Astrocyte (in vitro differentiated cells and primary cell): ENCODE results near the gene CFAP97D2. TPM values are rescaled to one million over a fixed set of nuclear protein-coding genes. Genes with fewer than 3 reads are reported as not detected.

ENCODE experiments used
- DNase-seq: peaks from one replicate; pipeline ENCODE4 v3.0.0-alpha.2; 2010; ENCODE audit warnings: low read depth
- FAIRE-seq: peaks from 2 replicates; lab custom pipeline; 2011; peaks lifted over from hg19 to GRCh38; lab: Jason Lieb, UNC
- H2AFZ ChIP-seq: 2 replicates; pipeline ENCODE4 v1.6.0; 2012; ENCODE audit warnings: low read depth, low read length, inconsistent platforms
- H3K27ac ChIP-seq: 2 replicates; pipeline ENCODE4 v1.5.1; 2011; ENCODE audit warnings: low read depth, low read length, inconsistent platforms
- H3K27me3 ChIP-seq: 2 replicates; pipeline ENCODE4 v1.6.0; 2011; ENCODE audit warnings: low read length, inconsistent platforms; ENCODE audit not compliant: insufficient read depth
- H3K36me3 ChIP-seq: 2 replicates; pipeline ENCODE4 v1.5.1; 2011; ENCODE audit warnings: low read length, inconsistent platforms; ENCODE audit not compliant: insufficient read depth
- H3K4me1 ChIP-seq: 2 replicates; pipeline ENCODE4 v1.5.1; 2011; ENCODE audit warnings: low read length, inconsistent platforms; ENCODE audit not compliant: insufficient read depth
- H3K4me2 ChIP-seq: 2 replicates; pipeline ENCODE4 v1.6.0; 2012; ENCODE audit warnings: low read length, inconsistent platforms
- H3K4me3 ChIP-seq: 2 replicates; pipeline ENCODE4 v1.5.1; 2011; ENCODE audit warnings: low read depth, mild to moderate bottlenecking, low read length, inconsistent platforms; ENCODE audit not compliant: insufficient read depth
- H3K79me2 ChIP-seq: 2 replicates; pipeline ENCODE4 v1.6.0; 2012; ENCODE audit warnings: mild to moderate bottlenecking, low read length, inconsistent platforms; ENCODE audit not compliant: insufficient read depth
- H3K9ac ChIP-seq: 2 replicates; pipeline ENCODE4 v1.6.0; 2012; ENCODE audit warnings: mild to moderate bottlenecking, low read length, inconsistent platforms
- H3K9me3 ChIP-seq: 2 replicates; pipeline ENCODE4 v1.5.1; 2012; ENCODE audit warnings: low read depth, mild to moderate bottlenecking, low read length, inconsistent platforms; ENCODE audit not compliant: insufficient read depth
- H4K20me1 ChIP-seq: 2 replicates; pipeline ENCODE4 v1.6.0; 2012; ENCODE audit warnings: low read length, inconsistent platforms; ENCODE audit not compliant: insufficient read depth
- H3K27ac Mint-ChIP-seq: one replicate; pipeline ENCODE4 v1.8.0; 2021; ENCODE audit warnings: mild to moderate bottlenecking, mixed read lengths; ENCODE audit not compliant: unreplicated experiment
- H3K27me3 Mint-ChIP-seq: one replicate; pipeline ENCODE4 v1.8.0; 2021; ENCODE audit warnings: low read depth, mixed read lengths; ENCODE audit not compliant: unreplicated experiment
- H3K36me3 Mint-ChIP-seq: one replicate; pipeline ENCODE4 v1.8.0; 2021; ENCODE audit warnings: low read depth, mixed read lengths; ENCODE audit not compliant: unreplicated experiment
- H3K4me1 Mint-ChIP-seq: one replicate; pipeline ENCODE4 v1.8.0; 2021; ENCODE audit warnings: low read depth, mixed read lengths; ENCODE audit not compliant: unreplicated experiment
- H3K4me3 Mint-ChIP-seq: one replicate; pipeline ENCODE4 v1.8.0; 2021; ENCODE audit warnings: mild to moderate bottlenecking, moderate library complexity, mixed read lengths; ENCODE audit not compliant: unreplicated experiment
- H3K9me3 Mint-ChIP-seq: one replicate; pipeline ENCODE4 v1.8.0; 2021; ENCODE audit warnings: mild to moderate bottlenecking, mixed read lengths; ENCODE audit not compliant: unreplicated experiment
- EZH2 ChIP-seq: IDR thresholded peaks from 2 replicates; pipeline ENCODE4 v1.6.1; 2012; ENCODE audit warnings: mild to moderate bottlenecking, low read length, inconsistent platforms; ENCODE audit not compliant: insufficient read depth
- total RNA-seq: library from RNA; stranded (reverse); gene quantifications from 2 replicates; pipeline ENCODE4 v1.2.1, GENCODE V29; 2021
- TF ChIP-seq, protein P1 (sequence below): IDR thresholded peaks from 2 replicates; pipeline ENCODE4 v1.5.1; 2011; ENCODE audit warnings: low read depth, mild to moderate bottlenecking, inconsistent platforms, low read length, moderate library complexity; ENCODE audit not compliant: insufficient read depth

Gene CFAP97D2
- total RNA-seq, 1 donor from 2014 or later, result not detected

DNA sequence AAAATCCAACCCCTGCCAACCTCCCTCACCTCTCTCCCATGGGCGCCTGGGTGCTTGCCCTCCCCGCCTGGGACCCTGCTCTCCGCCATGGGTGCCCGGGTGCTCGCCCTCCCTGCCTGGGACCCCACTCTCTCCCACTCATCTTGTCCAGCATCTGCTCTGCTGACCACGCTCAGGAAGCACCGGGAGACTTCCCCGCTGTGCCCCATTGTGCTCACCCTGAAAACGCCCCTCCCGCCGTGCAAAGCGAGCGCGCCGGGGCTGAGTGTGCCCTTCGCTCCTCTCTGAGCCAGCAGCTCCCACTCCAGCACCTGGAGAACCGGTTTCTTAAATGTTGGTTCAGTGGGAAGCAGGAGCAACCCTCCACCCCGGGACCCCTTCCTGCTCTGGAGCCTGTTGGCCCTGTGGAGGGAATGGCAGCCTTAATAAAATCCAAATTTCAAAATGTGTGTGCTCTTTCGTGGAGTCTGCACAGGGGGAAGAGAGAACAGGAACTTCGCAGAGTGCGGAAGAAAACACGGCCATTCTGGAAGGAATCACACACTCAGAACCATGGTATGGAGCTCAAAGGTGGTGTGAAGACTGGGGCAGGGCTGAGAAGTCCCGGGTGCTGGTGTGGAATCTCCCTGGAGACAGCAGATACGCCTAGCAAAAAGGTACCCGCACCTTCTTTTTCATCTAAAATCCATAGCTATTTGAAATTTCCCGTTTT lies 32.5 kb downstream of the CFAP97D2 start:
- H3K27me3 ChIP-seq, result no peaks in the 10 kb centered on the region
- Mint-ChIP-seq H3K36me3 (no peaks in the 10 kb centered on the region), H3K4me3 (no peak overlapping the region), H3K9me3 (peaks cover 8% of the 10 kb centered on the region), H3K27ac (no peak overlapping the region), H3K27me3 (peaks cover 16% of the 10 kb centered on the region), H3K4me1 (no peaks in the 10 kb centered on the region)
- peak overlapping the region; percentile 34 for H3K4me2 ChIP-seq
- TF ChIP-seq, protein P1, sequence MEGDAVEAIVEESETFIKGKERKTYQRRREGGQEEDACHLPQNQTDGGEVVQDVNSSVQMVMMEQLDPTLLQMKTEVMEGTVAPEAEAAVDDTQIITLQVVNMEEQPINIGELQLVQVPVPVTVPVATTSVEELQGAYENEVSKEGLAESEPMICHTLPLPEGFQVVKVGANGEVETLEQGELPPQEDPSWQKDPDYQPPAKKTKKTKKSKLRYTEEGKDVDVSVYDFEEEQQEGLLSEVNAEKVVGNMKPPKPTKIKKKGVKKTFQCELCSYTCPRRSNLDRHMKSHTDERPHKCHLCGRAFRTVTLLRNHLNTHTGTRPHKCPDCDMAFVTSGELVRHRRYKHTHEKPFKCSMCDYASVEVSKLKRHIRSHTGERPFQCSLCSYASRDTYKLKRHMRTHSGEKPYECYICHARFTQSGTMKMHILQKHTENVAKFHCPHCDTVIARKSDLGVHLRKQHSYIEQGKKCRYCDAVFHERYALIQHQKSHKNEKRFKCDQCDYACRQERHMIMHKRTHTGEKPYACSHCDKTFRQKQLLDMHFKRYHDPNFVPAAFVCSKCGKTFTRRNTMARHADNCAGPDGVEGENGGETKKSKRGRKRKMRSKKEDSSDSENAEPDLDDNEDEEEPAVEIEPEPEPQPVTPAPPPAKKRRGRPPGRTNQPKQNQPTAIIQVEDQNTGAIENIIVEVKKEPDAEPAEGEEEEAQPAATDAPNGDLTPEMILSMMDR, result no peak
- TF ChIP-seq EZH2, result no peak
- H3K9ac ChIP-seq, result no peak overlapping the region
- no peaks in the 10 kb centered on the region for H3K79me2 ChIP-seq
- no peak for DNase-seq
- H3K4me3 ChIP-seq, result no peak overlapping the region
- H3K27ac ChIP-seq, result no peak overlapping the region
- no peak overlapping the region for H2AFZ ChIP-seq
- H3K36me3 ChIP-seq, result no peaks in the 10 kb centered on the region
- no peaks in the 10 kb centered on the region for H4K20me1 ChIP-seq
- H3K9me3 ChIP-seq, result peaks cover 8% of the 10 kb centered on the region
- FAIRE-seq, result no peak
- no peaks in the 10 kb centered on the region for H3K4me1 ChIP-seq

DNA sequence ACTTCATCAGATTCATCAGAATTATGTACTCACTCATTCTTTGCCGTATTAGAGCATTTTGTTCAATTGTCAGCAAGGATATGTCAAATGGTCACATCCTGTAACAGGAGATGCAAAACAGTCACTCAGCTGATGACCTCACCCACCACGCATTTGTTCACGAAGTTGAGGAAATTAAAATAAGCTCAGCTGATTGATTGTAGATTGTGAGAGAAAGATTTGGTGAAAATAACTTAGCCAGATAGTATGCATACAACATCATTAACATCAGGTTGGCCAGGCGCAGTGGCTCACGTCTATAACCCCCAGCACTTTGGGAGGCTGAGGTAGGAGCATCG lies 33.1 kb downstream of the CFAP97D2 start:
- Mint-ChIP-seq H3K27ac (no peak overlapping the region), H3K27me3 (peaks cover 16% of the 10 kb centered on the region), H3K36me3 (no peaks in the 10 kb centered on the region), H3K9me3 (peaks cover 6% of the 10 kb centered on the region), H3K4me3 (no peak overlapping the region), H3K4me1 (no peaks in the 10 kb centered on the region)
- no peak overlapping the region for H3K4me3 ChIP-seq
- H3K4me1 ChIP-seq, result no peaks in the 10 kb centered on the region
- no peaks in the 10 kb centered on the region for H3K79me2 ChIP-seq
- H3K27ac ChIP-seq, result no peak overlapping the region
- FAIRE-seq, result peak; percentile 29
- peak overlapping the region; percentile 34 for H3K4me2 ChIP-seq
- TF ChIP-seq EZH2, result no peak
- TF ChIP-seq, protein P1, result no peak
- H2AFZ ChIP-seq, result no peak overlapping the region
- no peaks in the 10 kb centered on the region for H4K20me1 ChIP-seq
- no peaks in the 10 kb centered on the region for H3K27me3 ChIP-seq
- no peaks in the 10 kb centered on the region for H3K36me3 ChIP-seq
- no peak overlapping the region for H3K9ac ChIP-seq
- peak; percentile 48 for DNase-seq
- peaks cover 5% of the 10 kb centered on the region for H3K9me3 ChIP-seq

GRCh38 chr13:114213980-114214379 lies 34.9 kb downstream of the CFAP97D2 start:
- Mint-ChIP-seq H3K36me3 (no peaks in the 10 kb centered on the region), H3K27ac (no peak overlapping the region), H3K4me3 (no peak overlapping the region), H3K9me3 (no peaks in the 10 kb centered on the region), H3K27me3 (peaks cover 19% of the 10 kb centered on the region), H3K4me1 (no peaks in the 10 kb centered on the region)
- no peak overlapping the region for H2AFZ ChIP-seq
- H3K27ac ChIP-seq, result no peak overlapping the region
- no peaks in the 10 kb centered on the region for H4K20me1 ChIP-seq
- no peaks in the 10 kb centered on the region for H3K79me2 ChIP-seq
- no peak for DNase-seq
- no peaks in the 10 kb centered on the region for H3K4me1 ChIP-seq
- no peak overlapping the region for H3K4me2 ChIP-seq
- no peak overlapping the region for H3K4me3 ChIP-seq
- no peaks in the 10 kb centered on the region for H3K27me3 ChIP-seq
- no peak for TF ChIP-seq EZH2
- TF ChIP-seq, protein P1, result no peak
- no peak for FAIRE-seq
- H3K9me3 ChIP-seq, result no peaks in the 10 kb centered on the region
- no peaks in the 10 kb centered on the region for H3K36me3 ChIP-seq
- no peak overlapping the region for H3K9ac ChIP-seq
